GM12892 (cell line): ENCODE results near the gene BOLA3. TPM values are rescaled to one million over a fixed set of nuclear protein-coding genes. Genes with fewer than 3 reads are reported as not detected.
"Not testable (repeated sequence)": the region's sequence is repeated elsewhere in the genome, so short reads cannot be mapped to it uniquely, and the experiment has no call there.

ENCODE experiments used
- DNase-seq: peaks from one replicate; pipeline ENCODE4 v3.0.0; 2011; ENCODE audit not compliant: insufficient read length
- FAIRE-seq: peaks from 2 replicates; lab custom pipeline; 2011; peaks lifted over from hg19 to GRCh38; lab: Jason Lieb, UNC
- POLR2A ChIP-seq: IDR thresholded peaks from 2 replicates; pipeline ENCODE4 v1.6.1; 2011; ENCODE audit warnings: low read depth, low read length, control low read depth
- POLR2AphosphoS5 ChIP-seq: IDR thresholded peaks from 2 replicates; pipeline ENCODE4 v1.6.1; 2011; ENCODE audit warnings: low read depth, low read length, control low read depth
- TAF1 ChIP-seq: IDR thresholded peaks from 2 replicates; pipeline ENCODE4 v1.6.1; 2011; ENCODE audit warnings: low read depth, mild to moderate bottlenecking, control low read depth, low read length, borderline replicate concordance
- polyA plus RNA-seq: library from polyadenylated mRNA; unstranded; fragments of >200 nt; gene quantifications from one replicate; pipeline ENCODE4 v1.2.1, GENCODE V29; 2012; ENCODE audit warnings: missing spikeins, inconsistent platforms; ENCODE audit not compliant: missing spikeins

BOLA3 gene
- polyA plus RNA-seq = 132 TPM

GRCh38 chr2:74147727-74148456 lies at the start of gene BOLA3:
Gene BOLA3, minus strand, starts transcription at chr2:74147912. Its CDS starts 38 bp downstream, at chr2:74147874.
- FAIRE-seq = peak; percentile 68
- TF ChIP-seq TAF1 (peak; percentile 72; the same call in 1 of the 2 replicates), POLR2A (peak; percentile 86; the same call in 1 of the 2 replicates), POLR2AphosphoS5 (peak; percentile 62)
- DNase-seq = peak; percentile 95

- DNase-seq (no peak), FAIRE-seq (no peak)
- TF ChIP-seq POLR2AphosphoS5 (no peak), TAF1 (no peak), POLR2A (no peak)
These were observed 49.3 kb upstream of the BOLA3 start for GRCh38 chr2:74197049-74197448.

- no peak for FAIRE-seq
- DNase-seq = no peak
- TF ChIP-seq POLR2AphosphoS5 (no peak), POLR2A (no peak), TAF1 (no peak)
These were observed 47.1 kb upstream of the BOLA3 start for GRCh38 chr2:74194799-74195198.

DNA sequence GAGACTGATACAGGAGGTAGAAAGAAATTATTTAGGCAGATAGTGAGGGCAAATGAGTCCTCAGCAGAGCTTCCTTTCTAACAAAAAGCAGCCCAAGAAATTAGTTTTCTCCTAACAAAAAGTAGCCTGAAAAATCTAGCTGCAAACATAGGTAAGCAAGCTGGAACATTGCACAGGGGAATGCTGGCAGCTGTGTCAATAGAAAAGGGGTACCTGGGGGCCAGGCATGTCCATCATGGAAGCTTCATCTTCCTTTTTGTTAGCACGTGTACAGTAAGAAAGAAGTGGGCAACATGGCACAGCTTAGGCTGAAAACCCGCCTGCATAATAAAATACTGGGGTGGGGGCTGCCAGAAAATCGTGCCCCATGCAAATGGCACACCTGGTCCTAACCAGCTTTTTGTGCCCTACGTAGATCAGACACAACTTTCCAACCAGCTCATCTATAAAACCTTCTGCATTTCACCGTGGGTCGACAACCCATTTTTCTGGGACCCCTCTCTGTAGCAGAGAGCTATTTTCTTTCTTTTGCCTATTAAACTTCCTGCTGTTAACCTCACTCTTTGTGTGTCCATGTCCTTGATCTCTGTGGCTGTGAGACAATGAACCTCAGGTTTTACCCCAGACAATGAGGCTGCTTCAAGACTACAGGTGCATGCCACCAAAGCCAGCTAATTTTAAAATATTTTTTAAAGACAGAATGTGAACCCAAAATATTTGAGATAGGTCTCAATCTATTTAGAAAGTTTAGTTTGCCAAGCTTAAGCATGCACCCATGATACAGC lies 44.1 kb upstream of the BOLA3 start:
- DNase-seq (no peak), FAIRE-seq (no peak)
- TF ChIP-seq POLR2AphosphoS5 = no peak
- no peak for TF ChIP-seq TAF1
- TF ChIP-seq POLR2A = no peak

GRCh38 chr2:74188696-74189095 lies 41.0 kb upstream of the BOLA3 start:
- DNase-seq = no peak
- TF ChIP-seq TAF1 (no peak), POLR2A (no peak), POLR2AphosphoS5 (no peak)
- no peak for FAIRE-seq

GRCh38 chr2:74188018-74188601 lies 40.4 kb upstream of the BOLA3 start:
- FAIRE-seq (no peak), DNase-seq (no peak)
- no peak for TF ChIP-seq POLR2A
- TF ChIP-seq TAF1 = no peak
- TF ChIP-seq POLR2AphosphoS5 = no peak

GRCh38 chr2:74186706-74187105 lies 39.0 kb upstream of the BOLA3 start:
- DNase-seq, FAIRE-seq: not testable (repeated sequence)

GRCh38 chr2:74186038-74186437 lies 38.3 kb upstream of the BOLA3 start:
- peak; percentile 32 for DNase-seq
- no peak for TF ChIP-seq POLR2A
- peak; percentile 40; the same call in 1 of the 2 replicates for TF ChIP-seq POLR2AphosphoS5
- FAIRE-seq = peak; percentile 93

DNA sequence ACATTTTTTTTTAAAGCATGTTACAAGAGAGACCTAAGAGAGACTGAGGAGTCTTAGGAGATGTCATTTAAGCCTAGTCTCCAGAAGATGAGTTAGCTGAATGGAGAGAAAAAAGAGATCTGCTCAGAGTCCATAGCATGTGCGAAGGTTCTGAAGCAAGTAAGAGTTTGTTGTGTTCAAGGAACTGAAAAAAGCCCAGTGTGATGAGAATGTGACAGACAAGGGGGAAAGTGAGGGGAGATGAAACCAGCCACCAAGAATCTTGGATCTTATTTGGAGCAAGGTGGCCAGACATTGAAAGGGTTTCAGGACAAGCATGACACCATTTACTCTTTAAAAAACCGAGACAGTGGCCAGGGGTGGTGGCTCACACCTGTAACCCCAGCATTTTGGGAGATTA lies 36.2 kb upstream of the BOLA3 start:
- FAIRE-seq = no peak
- TF ChIP-seq TAF1 = no peak
- no peak for TF ChIP-seq POLR2AphosphoS5
- no peak for TF ChIP-seq POLR2A

GRCh38 chr2:74181739-74182138 lies 34.0 kb upstream of the BOLA3 start:
- peak; percentile 88 for FAIRE-seq
- DNase-seq = peak; percentile 22
- TF ChIP-seq POLR2AphosphoS5 = peak; percentile 46; the same call in 1 of the 2 replicates
- TF ChIP-seq POLR2A = peak; percentile 50; the same call in 1 of the 2 replicates
- no peak for TF ChIP-seq TAF1

More for the DNA sequence above, 36.2 kb upstream of the BOLA3 start:
- DNase-seq = no peak

DNA sequence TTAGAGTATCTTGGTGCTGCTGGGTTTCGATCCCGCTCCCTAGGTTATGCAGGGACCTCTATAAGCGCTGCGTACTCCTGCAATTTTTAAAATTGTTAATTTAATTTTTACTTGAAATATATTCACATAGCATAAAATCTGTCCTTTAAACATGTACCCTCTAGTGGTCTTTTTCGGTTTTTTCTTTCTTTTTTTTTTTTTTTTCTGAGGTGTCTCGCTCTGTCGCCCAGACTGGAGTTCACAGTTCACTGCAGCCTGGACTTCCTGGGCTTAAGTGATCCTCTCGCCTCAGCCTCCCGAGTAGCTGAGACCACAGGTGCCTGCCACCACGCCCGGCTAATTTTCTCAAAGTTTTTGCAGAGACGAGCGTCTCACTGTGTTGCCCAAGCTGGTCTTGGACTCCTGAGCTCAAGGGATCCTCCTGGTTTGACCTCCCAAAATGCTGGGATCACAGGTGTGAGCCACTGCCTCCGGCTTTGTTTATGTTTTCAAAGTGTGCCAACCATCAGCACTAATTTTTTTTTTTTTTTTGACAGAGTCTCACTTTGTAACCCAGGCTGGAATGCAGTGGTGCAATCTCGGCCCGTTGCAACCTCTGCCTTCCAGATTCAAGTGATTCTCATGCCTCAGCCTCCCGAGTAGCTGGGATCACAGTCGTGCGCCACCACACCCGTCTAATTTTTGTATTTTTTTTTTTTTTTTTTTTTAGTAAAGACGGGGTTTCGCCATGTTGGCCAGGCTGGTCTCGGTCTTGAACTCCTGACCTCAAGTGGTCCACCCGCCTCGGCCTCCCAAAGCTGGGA lies 31.6 kb upstream of the BOLA3 start:
- TF ChIP-seq TAF1 (no peak), POLR2A (no peak), POLR2AphosphoS5 (no peak)
- FAIRE-seq (no peak), DNase-seq (no peak)
